H1 (cell line): ENCODE results near the gene CTNNA3. TPM values are rescaled to one million over a fixed set of nuclear protein-coding genes. Genes with fewer than 3 reads are reported as not detected.

Source experiments
- CTCF ChIA-PET: fragments of 300-600 bp; sonication (Branson Sonifier 250); formaldehyde crosslinking; loops from one replicate; lab custom pipeline; 2021; ENCODE audit not compliant: partially characterized antibody; lab: Charles Lee
- POLR2A ChIA-PET: fragments of 300-600 bp; sonication (Branson Sonifier 250); formaldehyde crosslinking; loops from one replicate; lab custom pipeline; 2021; ENCODE audit warnings: inconsistent platforms; ENCODE audit not compliant: partially characterized antibody; lab: Charles Lee
- DNase-seq, 2 experiments: peaks; one replicate each; pipeline versions ENCODE4 v3.0.0 to v3.0.0-alpha.2; 2010 to 2022; ENCODE audit warnings: low spot score in 2 of 2, low read depth in 1 of 2, mixed read lengths in 1 of 2
- FAIRE-seq: peaks from 2 replicates; lab custom pipeline; 2011; peaks lifted over from hg19 to GRCh38; lab: Jason Lieb, UNC
- H2AFZ ChIP-seq: 2 replicates; pipeline ENCODE4 v1.8.1; 2012; ENCODE audit warnings: low read length, inconsistent platforms
- H2AK5ac ChIP-seq: 2 replicates; pipeline ENCODE4 v1.6.1; 2013; ENCODE audit warnings: low read depth, low read length
- H2BK120ac ChIP-seq: replicated peaks from 2 replicates; pipeline ENCODE3; 2013; ENCODE audit warnings: low read depth, low read length, inconsistent platforms
- H2BK12ac ChIP-seq: 2 replicates; pipeline ENCODE4 v1.6.1; 2013; ENCODE audit warnings: low read depth, low read length
- H2BK15ac ChIP-seq: 2 replicates; pipeline ENCODE4 v1.6.1; 2013; ENCODE audit warnings: low read length
- H2BK20ac ChIP-seq: 2 replicates; pipeline ENCODE4 v1.6.1; 2013; ENCODE audit warnings: low read length
- H2BK5ac ChIP-seq: 2 replicates; pipeline ENCODE4 v1.6.1; 2013; ENCODE audit warnings: low read depth, low read length
- H3K14ac ChIP-seq: 2 replicates; pipeline ENCODE4 v1.6.1; 2013; ENCODE audit warnings: inconsistent platforms; ENCODE audit not compliant: insufficient read length
- H3K18ac ChIP-seq: 2 replicates; pipeline ENCODE4 v1.6.1; 2013; ENCODE audit warnings: low read length; ENCODE audit errors: extremely low read depth
- H3K23ac ChIP-seq: 2 replicates; pipeline ENCODE4 v1.6.1; 2013; ENCODE audit warnings: inconsistent platforms; ENCODE audit not compliant: insufficient read length
- H3K23me2 ChIP-seq: 2 replicates; pipeline ENCODE4 v1.6.1; 2013; ENCODE audit warnings: low read depth, low read length
- H3K27ac ChIP-seq: 2 replicates; pipeline ENCODE4 v1.6.1; 2011; ENCODE audit warnings: low read depth, low read length, inconsistent platforms
- H3K27me3 ChIP-seq, 4 experiments: replicated peaks in 1 of 4; 1 replicate in 1 of 4; 2 replicates in 3 of 4; pipeline versions ENCODE4 v1.6.1 to v1.8.1; 2011 to 2013; ENCODE audit warnings: low read length in 3 of 4, mild to moderate bottlenecking in 3 of 4, inconsistent platforms in 2 of 4, mixed read lengths in 2 of 4, moderate library complexity in 1 of 4; ENCODE audit not compliant: control insufficient read depth in 3 of 4, insufficient read depth in 3 of 4; ENCODE audit errors: extremely low read depth in 1 of 4
- H3K36me3 ChIP-seq, 4 experiments: 2 replicates each; pipeline versions ENCODE4 v1.6.1 to v1.8.1; 2011 to 2013; ENCODE audit warnings: mild to moderate bottlenecking in 4 of 4, low read length in 3 of 4, moderate library complexity in 2 of 4, control low read depth in 1 of 4, inconsistent platforms in 1 of 4; ENCODE audit not compliant: insufficient read depth in 4 of 4, control insufficient read depth in 2 of 4
- H3K4ac ChIP-seq: replicated peaks from 2 replicates; pipeline ENCODE3; 2013; ENCODE audit warnings: low read length, low read depth, mixed read lengths, inconsistent platforms; ENCODE audit not compliant: insufficient read length
- H3K4me1 ChIP-seq, 4 experiments: replicated peaks in 1 of 4; 1 replicate in 1 of 4; 2 replicates in 3 of 4; pipeline versions ENCODE4 v1.6.1 to v1.8.1; 2011 to 2013; ENCODE audit warnings: low read length in 3 of 4, inconsistent platforms in 2 of 4, mixed read lengths in 1 of 4; ENCODE audit not compliant: insufficient read depth in 4 of 4, control insufficient read depth in 3 of 4
- H3K4me2 ChIP-seq, 2 experiments: 2 replicates each; pipeline versions ENCODE4 v1.6.1 to v1.8.1; 2011 to 2013; ENCODE audit warnings: low read depth in 2 of 2, low read length in 2 of 2, control low read depth in 1 of 2, inconsistent platforms in 1 of 2, mild to moderate bottlenecking in 1 of 2; ENCODE audit not compliant: insufficient read depth in 1 of 2
- H3K4me3 ChIP-seq, 4 experiments: fragments of 200-600, 300-600 bp in 1 of 4; sonication (generic), shearing (Covaris generic), sonication (Bioruptor Twin) in 1 of 4; 2 replicates each; pipeline versions ENCODE4 v1.5.1 to v1.8.1; 2011 to 2016; ENCODE audit warnings: low read length in 4 of 4, low read depth in 3 of 4, control low read depth in 2 of 4, inconsistent platforms in 2 of 4, mild to moderate bottlenecking in 2 of 4, mixed read lengths in 1 of 4, moderate library complexity in 1 of 4; ENCODE audit not compliant: insufficient read depth in 2 of 4; ENCODE audit errors: extremely low read depth in 1 of 4
- H3K56ac ChIP-seq: replicated peaks from 2 replicates; pipeline ENCODE3; 2013; ENCODE audit warnings: low read depth, mild to moderate bottlenecking, mixed read lengths, low read length, inconsistent platforms; ENCODE audit not compliant: insufficient read length
- H3K79me1 ChIP-seq: 2 replicates; pipeline ENCODE4 v1.6.1; 2013; ENCODE audit warnings: low read depth, low read length, control low read depth
- H3K79me2 ChIP-seq, 2 experiments: 2 replicates each; pipeline versions ENCODE4 v1.6.1 to v1.8.1; 2012 to 2013; ENCODE audit warnings: low read length in 2 of 2, mild to moderate bottlenecking in 2 of 2, inconsistent platforms in 1 of 2; ENCODE audit not compliant: insufficient read depth in 2 of 2, control insufficient read depth in 1 of 2
- H3K9ac ChIP-seq, 4 experiments: replicated peaks in 1 of 4; 1 replicate in 1 of 4; 2 replicates in 3 of 4; pipeline versions ENCODE4 v1.6.1 to v1.8.1; 2011 to 2013; ENCODE audit warnings: low read depth in 3 of 4, low read length in 3 of 4, control low read depth in 2 of 4, mild to moderate bottlenecking in 2 of 4, moderate library complexity in 2 of 4, inconsistent platforms in 1 of 4; ENCODE audit errors: extremely low read depth in 1 of 4
- H3K9me3 ChIP-seq, 2 experiments: 2 replicates each; pipeline versions ENCODE4 v1.6.1 to v1.8.1; 2012 to 2013; ENCODE audit warnings: mild to moderate bottlenecking in 2 of 2, moderate library complexity in 2 of 2, control low read depth in 1 of 2, inconsistent platforms in 1 of 2, low read depth in 1 of 2, low read length in 1 of 2, mixed read lengths in 1 of 2; ENCODE audit not compliant: insufficient read depth in 2 of 2
- H4K20me1 ChIP-seq, 2 experiments: replicated peaks in 1 of 2; 2 replicates each; pipeline versions ENCODE3 to v1.8.1; 2011 to 2013; ENCODE audit warnings: inconsistent platforms in 2 of 2, low read length in 2 of 2, mild to moderate bottlenecking in 1 of 2; ENCODE audit not compliant: insufficient read depth in 2 of 2, control insufficient read depth in 1 of 2
- H4K5ac ChIP-seq: 2 replicates; pipeline ENCODE4 v1.6.1; 2013; ENCODE audit warnings: low read length, low read depth, mixed read lengths, inconsistent platforms; ENCODE audit not compliant: insufficient read length
- H4K8ac ChIP-seq: 2 replicates; pipeline ENCODE4 v1.8.0; 2013; ENCODE audit warnings: mild to moderate bottlenecking, moderate library complexity, low read length, inconsistent platforms; ENCODE audit not compliant: insufficient read depth; ENCODE audit errors: extremely low read depth
- H4K91ac ChIP-seq: replicated peaks from 2 replicates; pipeline ENCODE3; 2013; ENCODE audit warnings: low read length, mixed read lengths, inconsistent platforms; ENCODE audit not compliant: insufficient read length
- ASH2L ChIP-seq: fragments of 200-600, 300-600 bp; sonication (generic); IDR thresholded peaks from one replicate; pipeline ENCODE4 v1.7.1; 2017; ENCODE audit warnings: low read length
- CBX8 ChIP-seq: fragments of 300-800, 300-1000 bp; sonication (generic); IDR thresholded peaks from 2 replicates; pipeline ENCODE4 v1.7.1; 2016; ENCODE audit warnings: low read depth, low read length, borderline replicate concordance
- JUND ChIP-seq: IDR thresholded peaks from 2 replicates; pipeline ENCODE4 v1.6.1; 2011; ENCODE audit warnings: mild to moderate bottlenecking, improper control_type of control experiment, low read length
- KDM1A ChIP-seq: fragments of 200-600, 300-600 bp; sonication (generic); IDR thresholded peaks from 2 replicates; pipeline ENCODE4 v1.7.1; 2016; ENCODE audit warnings: mild to moderate bottlenecking, low read length, borderline replicate concordance
- NRF1 ChIP-seq: IDR thresholded peaks from 2 replicates; pipeline ENCODE4 v1.6.1; 2011; ENCODE audit warnings: mild to moderate bottlenecking, low read depth, low read length, improper control_type of control experiment
- RFX5 ChIP-seq: IDR thresholded peaks from 2 replicates; pipeline ENCODE4 v1.6.1; 2011; ENCODE audit warnings: low read depth, low read length, improper control_type of control experiment, borderline replicate concordance
- SIN3A ChIP-seq, 2 experiments: IDR thresholded peaks in 1 of 2; conservative IDR thresholded peaks in 1 of 2; 2 replicates each; pipeline ENCODE4 v1.6.1; 2011 to 2012; ENCODE audit warnings: low read length in 2 of 2, improper control_type of control experiment in 1 of 2, low read depth in 1 of 2, mild to moderate bottlenecking in 1 of 2
- SP2 ChIP-seq: IDR thresholded peaks from 2 replicates; pipeline ENCODE4 v1.6.1; 2012; ENCODE audit warnings: mild to moderate bottlenecking, low read length, inconsistent platforms
- TAF1 ChIP-seq: IDR thresholded peaks from 2 replicates; pipeline ENCODE4 v1.6.1; 2011; ENCODE audit warnings: mild to moderate bottlenecking, low read depth, low read length
- TEAD4 ChIP-seq: IDR thresholded peaks from 2 replicates; pipeline ENCODE4 v1.6.1; 2012; ENCODE audit warnings: low read depth, low read length, inconsistent platforms, mixed read lengths
- WGBS, 2 experiments: shearing (Covaris generic) in 1 of 2; methylation state at CpG; one replicate each; pipeline versions ENCODE4 v1.1.6 to v1.1.7; 2013 to 2015; ENCODE audit warnings: low lambda C conversion rate in 2 of 2, mixed read lengths in 2 of 2, inconsistent platforms in 1 of 2, low coverage in 1 of 2, missing lambda C conversion rate in 1 of 2; ENCODE audit not compliant: insufficient replicate concordance in 2 of 2, insufficient coverage in 1 of 2, insufficient read length in 1 of 2; ENCODE audit errors: extremely low coverage in 1 of 2, missing lambda C conversion rate in 1 of 2; 5-methylcytosine and 5-hydroxymethylcytosine counted together
- polyA plus RNA-seq, 7 experiments: library from polyadenylated mRNA; depleted of rRNA in 3 of 7; stranded (reverse) in 5 of 7; unstranded in 2 of 7; fragments of >200 nt in 5 of 7; fragments of 200-250 nt in 2 of 7; gene quantifications; 1 replicate in 5 of 7; 2 replicates in 1 of 7; 4 replicates in 1 of 7; pipeline versions ENCODE4 v1.2.1 to v1.2.3, GENCODE V29; 2011 to 2013; ENCODE audit warnings: missing spikeins in 2 of 7, mixed read lengths in 2 of 7
- total RNA-seq: library from RNA; stranded (reverse); fragmentation: NEBNext Ultra II Directional; extraction: Animal tissue kit (Norgen Biotek cat#: 25700); gene quantifications from 2 replicates; pipeline ENCODE4 v1.2.1, GENCODE V29; 2021

Gene CTNNA3
- total and polyA plus RNA-seq, 2 of the 8 experiments (the other 6 are each of a cell fraction or from before 2014, with no cell fraction given) = 1.3 to 1.5 TPM

DNA sequence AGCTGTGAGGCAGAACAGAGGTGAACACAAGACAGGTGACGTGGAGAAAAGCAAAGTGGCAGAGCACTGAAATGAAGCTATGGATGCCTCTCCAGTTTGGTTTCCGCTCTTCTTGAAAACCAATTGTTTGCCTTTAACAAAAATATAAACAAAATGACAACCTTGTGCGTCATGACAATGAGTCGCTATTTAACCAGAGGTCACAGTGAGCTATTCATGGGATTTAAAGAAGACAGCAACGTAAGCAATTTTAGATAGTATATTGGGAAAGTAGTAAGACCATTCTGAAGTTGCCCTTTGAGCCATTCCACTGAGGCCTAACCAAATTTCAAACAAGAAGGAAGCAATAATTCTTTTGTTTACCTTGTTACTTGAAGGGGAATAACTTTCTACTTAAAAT is 785.3 kb downstream of the CTNNA3 start:
- CTCF ChIA-PET = no interaction called here

More for the DNA sequence above, 785.3 kb downstream of the CTNNA3 start:
- Histone ChIP-seq H2BK15ac (no peak overlapping the region), H3K4me3 (no peak overlapping the region), H2BK5ac (no peak overlapping the region), H4K8ac (no peak overlapping the region), H3K9ac (no peak overlapping the region), H3K27ac (no peak overlapping the region), H3K36me3 (no peaks in the 10 kb centered on the region), H2AFZ (no peak overlapping the region)
- TF ChIP-seq SIN3A (conservative IDR thresholded peaks at IDR 0.05 in 1 of 2, IDR thresholded peaks at IDR 0.05 in 1 of 2; ENCODE audit: low read depth in 1 of 2, low read length in 2 of 2) (no peak), KDM1A (no peak), RFX5 (no peak), JUND (no peak), SP2 (no peak), CBX8 (no peak), ASH2L (no peak), NRF1 (no peak), TAF1 (no peak), TEAD4 (no peak)
- TF ChIP-seq, all 59 proteins: peak for 0
- no peak overlapping the region for H3K56ac ChIP-seq
- no peak overlapping the region for H2BK120ac ChIP-seq
- no peaks in the 10 kb centered on the region for H4K20me1 ChIP-seq
- no peak overlapping the region for H3K18ac ChIP-seq
- no peak overlapping the region for H3K4me2 ChIP-seq
- H3K14ac ChIP-seq = no peak overlapping the region
- 92% methylated on average over 5 of the region's 5 CpGs; no CpG with 5 or more reads in 1 of the 2 experiments for WGBS, 2 experiments
- no peaks in the 10 kb centered on the region for H3K23me2 ChIP-seq
- H3K4me1 ChIP-seq = no peaks in the 10 kb centered on the region
- H3K9me3 ChIP-seq = no peaks in the 10 kb centered on the region
- H3K79me1 ChIP-seq = no peaks in the 10 kb centered on the region
- no peak overlapping the region for H4K91ac ChIP-seq
- H2BK12ac ChIP-seq = no peak overlapping the region
- DNase-seq (no peak), FAIRE-seq (no peak)
- H3K27me3 ChIP-seq = no peaks in the 10 kb centered on the region; a peak in 1 of 7 replicates
- H2AK5ac ChIP-seq = no peak overlapping the region
- POLR2A ChIA-PET = no interaction called here
- no peak overlapping the region for H3K4ac ChIP-seq
- H3K79me2 ChIP-seq = no peaks in the 10 kb centered on the region
- H4K5ac ChIP-seq = no peak overlapping the region
- no peak overlapping the region for H2BK20ac ChIP-seq
- no peak overlapping the region for H3K23ac ChIP-seq
